Raji (cell line): ENCODE results near the gene SAMD7.

ENCODE experiments used
- POLR2A ChIP-seq: IDR thresholded peaks from 2 replicates; pipeline ENCODE4 v1.6.1; 2011; ENCODE audit warnings: low read depth, low read length, control low read depth; ENCODE audit not compliant: insufficient read depth

SAMD7 gene, protein sequence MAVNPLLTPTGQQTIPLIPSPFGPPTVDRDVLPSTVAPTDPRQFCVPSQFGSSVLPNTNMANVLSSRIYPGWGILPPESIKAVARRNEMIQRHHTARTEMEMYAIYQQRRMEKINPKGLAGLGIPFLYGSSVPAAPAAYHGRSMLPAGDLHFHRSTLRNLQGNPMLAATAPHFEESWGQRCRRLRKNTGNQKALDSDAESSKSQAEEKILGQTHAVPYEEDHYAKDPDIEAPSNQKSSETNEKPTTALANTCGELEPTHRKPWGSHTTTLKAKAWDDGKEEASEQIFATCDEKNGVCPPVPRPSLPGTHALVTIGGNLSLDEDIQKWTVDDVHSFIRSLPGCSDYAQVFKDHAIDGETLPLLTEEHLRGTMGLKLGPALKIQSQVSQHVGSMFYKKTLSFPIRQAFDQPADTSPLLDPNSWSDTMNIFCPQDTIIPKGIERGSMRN

DNA sequence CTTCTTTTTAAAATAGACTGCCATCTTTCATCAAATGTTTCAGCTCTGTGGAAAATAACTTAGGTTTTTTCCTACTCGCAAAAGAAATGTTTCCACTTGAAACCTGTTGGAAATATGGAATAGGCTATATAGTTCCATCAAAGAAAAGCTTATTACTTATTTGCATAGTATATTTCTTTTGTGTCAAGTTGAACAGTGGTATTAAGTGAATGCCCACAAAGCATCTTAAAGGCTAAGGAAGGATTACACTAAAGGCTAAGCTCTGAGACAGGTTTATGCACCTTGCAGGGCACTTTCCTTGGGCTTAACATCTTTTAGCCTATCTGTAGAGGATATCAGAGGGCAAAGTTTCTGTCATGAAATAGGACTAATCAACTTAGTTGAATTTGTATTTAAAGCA is at the start of gene SAMD7:
TSS of gene SAMD7 (plus strand) at position 301 of the 400 bp plus-strand sequence. CDS start 7,927 bp downstream, outside the sequence.
- TF ChIP-seq POLR2A, result no peak

DNA sequence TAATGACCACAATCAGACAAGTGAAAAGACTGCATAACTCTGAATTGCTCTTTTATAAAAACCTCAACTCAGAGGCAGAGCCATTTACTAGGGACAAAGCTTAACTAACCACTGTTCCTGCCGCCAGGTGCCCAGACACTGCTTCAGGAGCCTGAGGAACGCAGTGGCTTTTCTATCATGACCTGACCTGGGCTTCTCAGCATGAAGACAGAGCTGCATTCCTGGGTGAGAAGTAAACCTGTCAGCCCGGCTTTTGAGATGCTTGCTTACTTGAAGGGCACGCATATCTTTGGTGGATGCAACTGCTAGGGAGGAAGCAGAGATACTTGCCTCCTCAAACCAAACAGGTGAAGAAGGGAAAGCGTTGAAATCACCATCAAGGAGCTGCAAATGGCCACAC is 49.5 kb upstream of the SAMD7 start:
- no peak for TF ChIP-seq POLR2A

DNA sequence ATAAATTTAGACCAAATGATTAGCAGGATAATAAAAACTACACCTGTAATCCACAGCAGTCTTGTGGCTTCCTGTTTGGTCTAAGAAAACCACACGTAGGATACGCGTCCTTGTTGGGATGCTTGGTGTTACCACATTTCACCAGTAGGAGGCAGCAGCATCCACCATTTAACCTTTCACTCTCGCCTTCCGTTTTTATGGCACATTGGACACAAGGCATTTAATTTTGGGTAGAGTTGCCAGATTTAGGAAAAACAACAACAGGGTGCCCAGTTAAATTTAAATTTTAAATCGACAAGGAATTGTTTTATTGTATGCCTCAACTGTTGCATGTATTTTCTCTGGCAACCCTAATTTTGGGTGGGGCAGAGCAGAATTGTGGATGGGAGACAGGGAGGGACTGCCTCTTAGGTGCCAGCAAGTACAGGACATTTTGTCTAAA is 47.9 kb upstream of the SAMD7 start:
- no peak for TF ChIP-seq POLR2A

DNA sequence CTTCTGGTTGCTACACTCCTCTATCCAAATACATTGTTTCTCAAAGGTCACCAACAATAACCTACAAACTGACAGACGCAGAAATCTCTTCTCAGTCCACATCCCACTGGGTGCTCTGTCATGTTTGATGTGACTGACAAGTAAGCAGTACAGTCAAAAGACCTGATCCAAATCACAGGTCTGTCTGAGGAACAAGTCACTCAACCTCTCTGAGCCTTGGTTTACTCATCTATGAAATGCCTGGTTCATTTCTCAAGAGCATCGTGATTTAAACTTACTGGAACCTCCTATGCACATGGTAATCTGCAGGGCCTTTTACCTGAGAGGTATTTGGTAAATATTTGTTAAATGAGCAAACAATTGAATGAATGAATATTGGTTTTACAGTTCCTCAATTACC is 47.1 kb upstream of the SAMD7 start:
- no peak for TF ChIP-seq POLR2A

DNA sequence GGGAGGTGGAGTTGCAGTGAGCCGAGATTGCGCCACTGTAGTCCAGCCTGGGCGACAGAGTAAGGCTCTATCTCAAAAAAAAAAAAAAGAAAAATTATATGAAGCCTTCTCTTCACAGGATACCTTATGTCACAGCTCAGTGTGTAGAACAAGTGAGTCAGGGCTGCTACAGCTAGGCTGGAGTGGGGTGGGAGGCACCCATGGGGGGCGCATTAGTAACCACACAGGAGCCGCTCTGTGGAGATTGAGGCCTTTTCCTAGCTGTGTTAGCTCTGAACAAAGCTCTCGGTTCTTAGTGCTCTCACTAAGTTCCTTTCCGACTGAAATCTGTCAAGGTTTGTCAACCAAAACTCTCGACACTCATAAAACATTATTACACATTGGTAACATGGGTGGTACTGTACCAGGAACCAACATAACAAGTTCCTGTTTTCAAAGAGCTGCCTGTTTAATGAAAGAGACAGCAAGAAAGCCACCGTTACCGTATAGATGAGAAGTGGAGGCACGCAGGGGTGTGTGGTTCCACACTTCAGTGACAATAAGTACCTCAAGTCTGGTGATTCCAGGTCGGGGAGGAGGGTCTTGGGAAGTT is 46.1 kb upstream of the SAMD7 start:
- TF ChIP-seq POLR2A, result no peak

DNA sequence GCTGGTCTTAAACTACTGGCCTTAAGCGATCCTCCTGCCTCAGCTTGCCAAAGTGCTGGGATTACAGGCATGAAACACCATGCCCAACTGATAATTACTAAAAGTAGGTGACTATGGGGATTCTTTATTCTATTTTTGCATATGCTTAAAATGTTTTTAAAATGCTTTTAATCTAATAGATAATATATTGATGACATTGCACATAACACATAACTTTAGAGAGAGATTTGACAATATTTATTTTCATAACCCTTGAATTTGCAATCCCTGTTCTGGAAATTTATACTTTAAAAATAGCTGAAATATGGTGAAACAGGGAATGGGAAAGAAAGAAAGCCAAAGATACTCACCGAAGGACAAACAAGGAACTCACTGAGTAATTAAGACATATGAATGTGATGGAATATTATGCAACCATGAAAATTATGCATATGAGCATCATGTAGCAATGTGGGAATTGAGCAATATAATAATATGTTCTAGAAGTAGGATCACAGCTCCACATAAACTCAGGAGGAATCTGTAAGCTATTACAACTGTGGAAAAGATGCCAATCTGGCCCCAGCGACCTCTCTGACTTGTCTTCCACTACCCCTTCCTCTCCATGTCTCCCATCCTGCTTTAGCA is 43.7 kb upstream of the SAMD7 start:
- TF ChIP-seq POLR2A, result no peak

DNA sequence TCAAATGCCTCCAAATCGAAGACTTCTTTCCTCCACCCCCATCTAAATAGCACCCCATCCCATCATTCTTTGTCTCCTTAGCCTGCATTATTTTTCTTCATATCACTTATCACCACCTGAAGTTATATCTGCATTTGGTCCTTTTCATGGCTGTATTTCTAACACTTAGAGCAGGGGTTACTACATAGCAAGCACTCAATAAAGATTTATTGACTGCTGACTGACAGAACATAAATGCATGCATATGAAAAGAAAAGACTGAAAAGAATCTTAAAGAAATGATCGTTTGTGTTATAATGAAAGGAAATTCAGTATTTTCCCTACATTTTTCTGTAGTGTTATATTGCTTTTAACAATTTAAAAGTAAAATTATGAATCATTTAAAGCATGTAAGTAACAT is 43.0 kb upstream of the SAMD7 start:
- no peak for TF ChIP-seq POLR2A

DNA sequence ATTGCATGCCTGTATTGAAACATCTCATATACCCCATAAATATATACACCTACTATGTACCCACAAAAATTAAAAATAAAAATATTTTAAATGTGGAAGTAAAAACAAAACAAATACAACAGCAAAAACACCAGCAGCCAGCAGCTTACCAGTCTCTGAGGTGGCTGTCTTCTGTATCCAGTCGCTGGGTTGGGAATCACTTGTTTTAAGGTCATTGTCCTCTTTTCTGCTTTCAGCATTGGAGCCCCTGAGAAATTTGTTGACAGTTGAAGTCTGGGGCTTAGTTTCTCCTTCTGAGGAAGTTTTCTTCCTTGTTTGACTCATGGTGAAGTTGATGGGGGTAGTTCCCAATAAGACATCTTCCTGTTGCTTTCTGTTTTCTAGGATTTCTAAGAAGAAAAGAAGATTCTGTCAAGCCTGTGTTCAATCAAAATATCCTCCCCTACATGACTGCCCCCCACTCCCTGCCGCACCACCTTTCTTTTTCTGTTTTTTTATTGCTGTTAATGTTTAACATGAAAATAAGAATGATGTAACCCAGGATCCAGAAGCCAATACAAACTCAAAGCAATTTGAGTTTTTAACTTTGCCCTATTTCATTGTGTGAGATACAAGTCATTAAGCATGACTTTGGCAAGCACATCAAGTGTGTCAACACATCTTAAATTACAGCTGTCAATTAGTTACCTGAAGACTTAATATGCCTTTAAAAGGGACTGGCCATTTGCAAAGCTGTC is 41.7 kb upstream of the SAMD7 start, which contains the start of gene LRRC31:
TSS of gene LRRC31 (minus strand) at position 452 of the 737 bp plus-strand sequence. CDS start at position 324, 128 bp downstream.
- TF ChIP-seq POLR2A, result no peak

DNA sequence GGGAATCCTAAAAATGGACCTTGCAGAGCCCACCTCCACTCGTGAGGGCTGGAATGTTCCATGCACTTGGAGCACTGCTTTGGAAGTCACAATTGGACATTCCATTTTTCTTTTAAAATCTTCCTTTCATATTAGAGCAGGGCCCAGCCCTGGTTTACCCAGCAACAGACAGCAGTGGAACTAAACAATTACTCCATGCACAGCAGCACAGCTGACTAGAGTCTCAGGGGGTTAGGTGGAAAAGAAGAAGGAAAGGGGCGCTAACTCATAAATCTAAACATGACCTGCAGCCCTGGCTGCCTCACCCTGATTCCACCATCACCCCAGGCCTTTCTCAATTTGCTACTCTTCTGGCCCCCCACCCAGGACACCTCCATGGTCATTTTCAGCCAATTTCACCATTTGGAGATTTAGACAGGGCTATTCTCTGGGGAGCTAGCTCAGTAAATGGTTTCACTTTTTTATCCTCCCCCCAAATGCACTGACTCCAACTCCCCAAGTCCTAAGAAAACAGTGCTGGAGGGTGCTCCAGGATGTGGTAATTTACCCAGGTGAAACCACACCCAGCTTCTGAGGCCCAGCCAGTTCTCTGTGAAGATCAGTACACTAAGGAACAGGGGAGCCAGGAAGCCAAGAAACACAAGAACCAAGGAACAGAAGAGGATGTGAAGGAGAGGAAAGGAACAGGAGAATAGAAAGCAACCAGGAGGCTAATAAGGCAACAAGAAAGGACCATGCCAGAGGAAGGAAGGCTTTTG is 40.1 kb upstream of the SAMD7 start:
- no peak for TF ChIP-seq POLR2A

DNA sequence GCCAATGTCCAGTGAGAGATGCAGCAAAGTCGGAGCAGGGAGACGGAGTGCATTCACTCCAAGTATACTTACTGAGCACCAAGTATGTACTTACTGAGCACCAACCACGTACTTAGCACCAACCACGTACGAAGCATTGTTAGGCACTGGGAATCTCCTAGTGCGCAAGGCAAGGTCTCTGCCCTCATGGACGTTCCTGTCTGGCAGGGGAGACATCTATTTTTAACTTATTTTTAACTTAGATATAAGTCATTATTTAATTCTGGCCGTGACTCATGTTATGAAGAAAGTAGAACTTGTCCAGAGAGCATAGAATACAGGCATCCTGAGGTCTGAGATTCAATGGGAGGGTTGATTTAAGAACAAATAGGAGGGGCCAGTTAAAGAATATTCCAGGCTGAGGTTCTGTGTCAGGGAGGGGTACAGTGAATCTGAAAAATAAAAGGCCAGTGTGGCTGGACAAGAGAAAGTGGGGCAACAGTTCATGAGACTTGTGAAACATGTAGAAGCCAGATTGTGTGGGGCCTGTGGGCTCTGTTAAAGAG is 32.3 kb upstream of the SAMD7 start:
- no peak for TF ChIP-seq POLR2A

DNA sequence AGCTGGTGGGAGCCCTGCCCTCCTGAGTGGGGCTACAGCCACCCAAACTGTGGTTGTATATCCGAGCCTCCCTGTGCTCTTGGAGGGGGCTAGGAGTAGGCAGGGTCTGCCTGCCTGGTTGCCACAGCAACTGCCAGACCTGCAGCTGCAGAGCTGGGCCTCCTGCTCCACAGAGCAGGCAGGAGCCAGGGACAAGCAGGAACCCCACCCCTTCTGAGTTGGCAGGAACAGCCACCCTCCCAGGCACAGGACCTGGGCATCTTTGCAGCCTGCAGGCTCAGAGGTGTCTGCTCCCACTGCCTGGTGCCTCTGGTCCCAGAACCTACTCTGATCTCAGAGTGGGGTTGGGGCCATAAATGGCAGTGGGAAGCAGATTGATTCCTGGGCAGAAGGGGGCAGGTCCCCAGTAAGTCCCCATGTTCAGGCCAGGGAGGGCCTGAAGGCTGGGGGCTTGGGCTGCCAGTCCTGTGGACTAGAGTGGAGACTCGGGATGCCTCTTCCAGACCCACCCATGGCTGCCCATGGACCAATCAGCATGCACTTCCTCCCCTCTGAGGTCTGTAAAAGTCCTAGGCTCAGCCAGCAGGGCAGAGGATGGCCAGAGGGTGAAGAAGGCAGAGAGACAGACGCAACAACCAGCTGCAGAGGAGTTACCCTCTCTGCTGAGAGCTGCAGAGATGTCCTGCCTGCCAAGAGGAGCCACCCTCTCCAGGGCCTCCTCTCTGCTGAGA is 31.4 kb upstream of the SAMD7 start:
- no peak for TF ChIP-seq POLR2A

DNA sequence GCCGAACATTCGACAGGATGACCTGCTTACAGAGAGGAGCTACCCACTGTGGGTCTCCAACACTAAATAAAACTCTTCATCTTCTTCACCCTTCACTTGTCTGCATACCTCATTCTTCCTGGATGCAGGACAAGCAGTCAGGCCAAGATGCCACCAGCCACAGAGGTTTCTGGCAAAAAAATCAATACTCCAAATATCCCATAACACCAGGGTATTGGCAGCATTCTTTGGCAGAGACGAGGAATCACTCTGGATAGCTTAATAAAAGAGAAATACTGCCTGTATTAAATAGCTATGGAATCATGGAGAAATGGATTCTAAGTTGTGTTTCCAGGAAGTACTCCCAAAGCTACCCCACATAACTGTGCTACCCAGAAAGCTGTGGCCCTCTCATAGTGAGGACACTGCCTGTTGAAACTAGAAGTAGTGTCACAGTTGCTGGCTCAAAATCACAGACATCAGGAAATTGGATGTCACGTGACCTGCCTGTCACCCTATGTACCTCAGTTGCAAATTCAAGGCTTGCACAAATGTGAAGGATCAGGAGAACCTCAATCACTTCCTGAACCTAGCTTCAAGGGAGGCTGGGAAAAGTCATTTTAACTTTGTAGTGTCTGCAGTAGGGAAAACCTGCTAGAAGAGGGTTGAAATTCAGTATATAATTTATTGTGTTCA is 30.7 kb upstream of the SAMD7 start:
- no peak for TF ChIP-seq POLR2A

DNA sequence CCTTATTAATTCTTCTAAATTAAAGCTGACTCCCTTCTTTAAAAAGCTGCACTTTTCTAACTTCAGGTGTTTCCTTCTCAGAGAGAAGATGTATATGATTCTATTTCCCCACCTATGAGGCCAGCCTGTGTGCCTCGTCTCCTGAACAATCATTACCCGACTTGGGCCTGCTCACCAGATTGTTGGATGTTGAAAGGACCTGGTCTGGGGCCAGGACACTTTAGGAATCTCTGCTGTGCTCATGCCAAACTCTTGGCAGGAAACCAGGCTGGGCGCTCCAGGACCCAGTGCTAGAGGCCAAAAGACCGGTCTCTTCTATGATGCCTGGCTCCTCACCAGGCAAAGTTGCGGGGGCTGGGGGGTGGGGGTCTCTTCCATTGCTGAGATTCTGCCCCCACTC is 24.7 kb upstream of the SAMD7 start:
- no peak for TF ChIP-seq POLR2A

DNA sequence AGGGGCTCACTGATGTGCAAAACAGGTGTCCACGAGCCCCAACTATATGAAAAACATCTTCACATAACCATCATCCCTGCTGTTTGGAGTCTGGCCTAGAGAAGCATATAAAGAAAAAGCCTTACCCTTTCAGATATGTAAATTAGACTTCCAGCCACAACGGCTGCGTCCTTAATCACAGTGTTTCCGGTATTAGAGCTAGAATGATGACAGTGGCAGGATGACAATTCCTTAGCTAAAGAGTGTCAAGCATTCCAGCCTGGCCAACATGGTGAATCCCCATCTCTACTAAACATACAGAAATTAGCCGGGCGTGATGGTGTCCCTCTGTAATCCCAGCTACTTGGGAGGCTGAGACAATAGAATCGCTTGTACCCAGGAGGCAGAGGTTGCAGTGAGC is 19.5 kb upstream of the SAMD7 start:
- no peak for TF ChIP-seq POLR2A

DNA sequence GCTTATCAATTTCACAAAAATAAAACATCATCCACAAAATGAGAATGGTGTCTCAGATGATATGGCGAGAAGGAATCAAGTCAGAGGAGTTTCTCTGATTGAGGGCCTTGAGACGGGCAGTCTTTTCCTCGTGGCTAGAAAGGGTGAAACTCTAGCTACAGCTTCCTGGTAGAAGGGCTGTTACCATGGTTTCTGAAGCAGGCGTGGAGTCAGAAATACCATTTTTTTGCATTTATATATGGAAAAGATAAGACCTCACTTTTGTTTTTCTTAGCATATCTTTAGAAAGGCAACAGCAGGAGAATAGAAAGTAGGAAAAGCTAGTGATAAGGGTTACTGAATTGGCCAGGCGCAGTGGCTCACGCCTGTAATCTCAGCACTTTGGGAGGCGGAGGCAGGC is 17.3 kb upstream of the SAMD7 start:
- TF ChIP-seq POLR2A, result no peak
